Stimulated activated naive CD4-positive, alpha-beta T cell (primary cell): ENCODE results near the gene MAP3K5.

Experiments
- DNase-seq, 6 experiments: peaks; one replicate each; lab custom pipeline; 2025; lab: John Stamatoyannopoulos, UW

MAP3K5 gene

GRCh38 chr6:136517582-136517981, 274.7 kb downstream of the MAP3K5 start:
- DNase-seq, result no peak

GRCh38 chr6:136517002-136517401, 275.3 kb downstream of the MAP3K5 start:
- DNase-seq, result no peak

- no peak for DNase-seq
Measured at GRCh38 chr6:136514591-136514990, 277.7 kb downstream of the MAP3K5 start.

GRCh38 chr6:136511926-136512325, 280.4 kb downstream of the MAP3K5 start:
- no peak for DNase-seq

GRCh38 chr6:136511397-136511796, 280.9 kb downstream of the MAP3K5 start:
- DNase-seq, result no peak

GRCh38 chr6:136510782-136511181, 281.5 kb downstream of the MAP3K5 start:
- peak in 1 of 6 experiments; percentile 28 for DNase-seq

- DNase-seq, result no peak
Measured at GRCh38 chr6:136510299-136510698, 282.0 kb downstream of the MAP3K5 start.

- DNase-seq, result no peak
Measured at GRCh38 chr6:136508725-136509392, 283.4 kb downstream of the MAP3K5 start.
